ENCODE measurements around the gene MSI2.

The MSI2 gene

DNA sequence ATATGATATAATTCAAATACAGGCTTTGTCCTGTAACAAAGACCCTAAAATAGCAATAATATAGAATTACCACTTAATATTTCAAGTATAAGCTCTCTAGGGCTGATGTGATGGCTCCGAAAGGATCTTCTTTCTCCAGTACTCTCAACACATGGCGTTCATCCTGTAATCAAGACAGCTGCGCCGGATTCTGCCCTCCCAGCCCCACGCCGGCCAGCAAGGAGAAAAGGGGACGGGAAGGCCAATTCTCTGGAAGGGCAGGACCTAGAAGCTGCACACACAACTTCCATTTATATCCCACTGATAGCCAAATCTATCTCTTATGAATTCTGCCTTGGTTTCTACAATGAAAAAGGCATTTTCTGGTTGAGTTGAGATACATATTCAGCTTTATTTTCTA is 456.8 kb downstream of the MSI2 start:
- no peaks in the 10 kb centered on the region for H3F3A ChIP-seq (ENCODE audit: insufficient read depth)
- no peak overlapping the region for H3K27ac ChIP-seq (ENCODE audit: low read depth, low read length)
- no peaks in the 10 kb centered on the region for H3K27me3 ChIP-seq (ENCODE audit: low read length)
- H3K36me3 ChIP-seq (ENCODE audit: low read length), result no peaks in the 10 kb centered on the region
- H4K20me1 ChIP-seq (ENCODE audit: low read depth, low read length), result no peaks in the 10 kb centered on the region
- no peak for TF ChIP-seq EZH2phosphoT487 (conservative IDR thresholded peaks at IDR 0.05; ENCODE audit: low read length)
- TF ChIP-seq, protein P1, sequence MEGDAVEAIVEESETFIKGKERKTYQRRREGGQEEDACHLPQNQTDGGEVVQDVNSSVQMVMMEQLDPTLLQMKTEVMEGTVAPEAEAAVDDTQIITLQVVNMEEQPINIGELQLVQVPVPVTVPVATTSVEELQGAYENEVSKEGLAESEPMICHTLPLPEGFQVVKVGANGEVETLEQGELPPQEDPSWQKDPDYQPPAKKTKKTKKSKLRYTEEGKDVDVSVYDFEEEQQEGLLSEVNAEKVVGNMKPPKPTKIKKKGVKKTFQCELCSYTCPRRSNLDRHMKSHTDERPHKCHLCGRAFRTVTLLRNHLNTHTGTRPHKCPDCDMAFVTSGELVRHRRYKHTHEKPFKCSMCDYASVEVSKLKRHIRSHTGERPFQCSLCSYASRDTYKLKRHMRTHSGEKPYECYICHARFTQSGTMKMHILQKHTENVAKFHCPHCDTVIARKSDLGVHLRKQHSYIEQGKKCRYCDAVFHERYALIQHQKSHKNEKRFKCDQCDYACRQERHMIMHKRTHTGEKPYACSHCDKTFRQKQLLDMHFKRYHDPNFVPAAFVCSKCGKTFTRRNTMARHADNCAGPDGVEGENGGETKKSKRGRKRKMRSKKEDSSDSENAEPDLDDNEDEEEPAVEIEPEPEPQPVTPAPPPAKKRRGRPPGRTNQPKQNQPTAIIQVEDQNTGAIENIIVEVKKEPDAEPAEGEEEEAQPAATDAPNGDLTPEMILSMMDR (IDR thresholded peaks at IDR 0.05; ENCODE audit: insufficient read depth, low read length, poor library complexity, severe bottlenecking), result no peak
- no peak overlapping the region for H3K4me2 ChIP-seq (ENCODE audit: low read depth, low read length, poor library complexity, severe bottlenecking)
- H2AFZ ChIP-seq (ENCODE audit: low read depth, low read length, severe bottlenecking), result no peak overlapping the region
- no peaks in the 10 kb centered on the region for H3K9me3 ChIP-seq (ENCODE audit: insufficient read depth, low read length)
- H3K9ac ChIP-seq (ENCODE audit: low read length), result no peak overlapping the region
- H3K79me2 ChIP-seq (ENCODE audit: insufficient read depth, low read length), result no peaks in the 10 kb centered on the region
- H3K4me3 ChIP-seq (ENCODE audit: insufficient read depth, low read length, poor library complexity, severe bottlenecking), result no peak overlapping the region
- H3K9me2 ChIP-seq (replicated peaks; ENCODE audit: insufficient read depth, low read length), result no peaks in the 10 kb centered on the region

DNA sequence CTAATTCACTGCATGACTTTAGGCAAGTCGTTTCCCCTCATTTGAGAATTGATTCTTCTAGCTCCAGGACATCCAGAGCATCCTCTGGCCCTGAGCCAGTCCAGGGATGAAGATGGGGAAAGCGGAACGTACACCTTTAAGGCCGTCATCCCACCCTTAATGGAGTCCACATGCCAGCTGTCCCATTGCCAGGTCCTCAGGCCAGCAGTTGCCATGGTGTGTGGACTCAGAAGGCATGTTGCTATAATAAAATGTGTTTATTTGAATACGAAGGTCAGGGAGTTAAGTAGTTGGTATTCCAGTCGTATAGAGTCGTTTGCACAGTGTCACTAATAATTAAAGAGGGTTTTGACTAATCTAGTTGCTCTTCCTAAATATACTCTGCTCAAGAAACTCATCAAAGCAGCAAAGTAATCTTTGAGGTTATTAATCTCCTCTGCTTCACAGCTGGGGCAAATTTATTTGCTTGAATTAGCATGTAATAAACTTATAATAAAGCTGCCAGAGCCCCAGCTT is 458.4 kb downstream of the MSI2 start:
- no peak overlapping the region for H3K4me2 ChIP-seq (ENCODE audit: low read depth, low read length, poor library complexity, severe bottlenecking)
- H3K36me3 ChIP-seq (ENCODE audit: low read length), result no peaks in the 10 kb centered on the region
- H3K27me3 ChIP-seq (ENCODE audit: low read length), result no peaks in the 10 kb centered on the region
- TF ChIP-seq EZH2phosphoT487 (conservative IDR thresholded peaks at IDR 0.05; ENCODE audit: low read length), result no peak
- TF ChIP-seq, protein P1 (IDR thresholded peaks at IDR 0.05; ENCODE audit: insufficient read depth, low read length, poor library complexity, severe bottlenecking), result no peak
- no peaks in the 10 kb centered on the region for H3K9me2 ChIP-seq (replicated peaks; ENCODE audit: insufficient read depth, low read length)
- H3K9me3 ChIP-seq (ENCODE audit: insufficient read depth, low read length), result no peaks in the 10 kb centered on the region
- H3K79me2 ChIP-seq (ENCODE audit: insufficient read depth, low read length), result no peaks in the 10 kb centered on the region
- no peak overlapping the region for H3K9ac ChIP-seq (ENCODE audit: low read length)
- H3K27ac ChIP-seq (ENCODE audit: low read depth, low read length), result no peak overlapping the region
- no peak overlapping the region for H2AFZ ChIP-seq (ENCODE audit: low read depth, low read length, severe bottlenecking)
- no peaks in the 10 kb centered on the region for H3F3A ChIP-seq (ENCODE audit: insufficient read depth)
- H4K20me1 ChIP-seq (ENCODE audit: low read depth, low read length), result no peaks in the 10 kb centered on the region
- no peak overlapping the region for H3K4me3 ChIP-seq (ENCODE audit: insufficient read depth, low read length, poor library complexity, severe bottlenecking)

DNA sequence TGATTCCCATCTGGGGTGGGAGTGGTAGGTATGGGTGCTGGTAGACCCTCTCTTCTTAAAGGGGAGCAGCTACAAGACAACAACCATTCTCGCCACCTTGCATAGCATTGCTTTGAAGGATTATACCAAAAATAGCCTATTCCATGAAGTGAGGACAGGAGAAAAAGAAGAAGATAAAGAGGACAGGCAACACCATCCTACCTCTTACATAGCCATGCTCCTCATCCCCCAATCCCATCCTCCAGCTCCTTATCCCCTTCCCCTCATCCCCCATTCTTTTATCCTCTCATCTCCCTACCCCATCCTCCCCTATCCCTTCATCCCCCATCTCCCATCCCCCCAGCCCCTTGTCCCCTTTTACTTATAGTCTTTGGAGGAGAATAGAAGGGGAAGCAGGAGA is 459.7 kb downstream of the MSI2 start:
- no peaks in the 10 kb centered on the region for H3K27me3 ChIP-seq (ENCODE audit: low read length)
- no peak for TF ChIP-seq EZH2phosphoT487 (conservative IDR thresholded peaks at IDR 0.05; ENCODE audit: low read length)
- TF ChIP-seq, protein P1 (IDR thresholded peaks at IDR 0.05; ENCODE audit: insufficient read depth, low read length, poor library complexity, severe bottlenecking), result no peak
- H3F3A ChIP-seq (ENCODE audit: insufficient read depth), result no peaks in the 10 kb centered on the region
- H3K9me3 ChIP-seq (ENCODE audit: insufficient read depth, low read length), result no peaks in the 10 kb centered on the region
- no peak overlapping the region for H3K4me3 ChIP-seq (ENCODE audit: insufficient read depth, low read length, poor library complexity, severe bottlenecking)
- H3K9me2 ChIP-seq (replicated peaks; ENCODE audit: insufficient read depth, low read length), result no peaks in the 10 kb centered on the region
- H3K79me2 ChIP-seq (ENCODE audit: insufficient read depth, low read length), result no peaks in the 10 kb centered on the region
- H4K20me1 ChIP-seq (ENCODE audit: low read depth, low read length), result no peaks in the 10 kb centered on the region
- H3K9ac ChIP-seq (ENCODE audit: low read length), result no peak overlapping the region
- no peak overlapping the region for H2AFZ ChIP-seq (ENCODE audit: low read depth, low read length, severe bottlenecking)
- H3K27ac ChIP-seq (ENCODE audit: low read depth, low read length), result no peak overlapping the region
- no peak overlapping the region for H3K4me2 ChIP-seq (ENCODE audit: low read depth, low read length, poor library complexity, severe bottlenecking)
- H3K36me3 ChIP-seq (ENCODE audit: low read length), result no peaks in the 10 kb centered on the region

Measured in SU-DHL-6 (cell line).